ENCODE data around the gene CACNB3. TPM values are rescaled to one million over a fixed set of nuclear protein-coding genes. Genes with fewer than 3 reads are reported as not detected.

Gene CACNB3
- total and polyA plus RNA-seq, 4 donors, result 8.3 to 33.1 (median 11.1) TPM

- DNase-seq (peak in 1 of 3 donors; percentile 4), ATAC-seq (ENCODE audit: insufficient read depth, low FRiP score) (no peak)
- Histone ChIP-seq H3K4me3 (no peak overlapping the region), H3K4me1 (ENCODE audit: control insufficient read depth in 5 of 5, insufficient read depth in 5 of 5, low read length in 5 of 5) (peaks cover 10 to 21% (median 14%) of the 10 kb centered on the region in 5 donors), H3K27me3 (ENCODE audit: control insufficient read depth in 3 of 3, insufficient read depth in 3 of 3, low read length in 2 of 3) (no peaks in the 10 kb centered on the region), H3K36me3 (ENCODE audit: control insufficient read depth in 4 of 4, insufficient read depth in 4 of 4, low read length in 4 of 4) (peaks cover 0 to 3% (median 0%) of the 10 kb centered on the region in 4 donors), H3K9ac (ENCODE audit: insufficient read depth in 1 of 2, low read length in 2 of 2) (peak overlapping the region in 1 of 2 donors; percentile 28), H3K9me3 (ENCODE audit: control insufficient read depth in 4 of 4, insufficient read depth in 3 of 4, low read length in 3 of 4) (no peaks in the 10 kb centered on the region), H3K27ac (ENCODE audit: low read depth in 1 of 2, low read length in 1 of 2) (no peak overlapping the region)
- TF ChIP-seq, protein P1, sequence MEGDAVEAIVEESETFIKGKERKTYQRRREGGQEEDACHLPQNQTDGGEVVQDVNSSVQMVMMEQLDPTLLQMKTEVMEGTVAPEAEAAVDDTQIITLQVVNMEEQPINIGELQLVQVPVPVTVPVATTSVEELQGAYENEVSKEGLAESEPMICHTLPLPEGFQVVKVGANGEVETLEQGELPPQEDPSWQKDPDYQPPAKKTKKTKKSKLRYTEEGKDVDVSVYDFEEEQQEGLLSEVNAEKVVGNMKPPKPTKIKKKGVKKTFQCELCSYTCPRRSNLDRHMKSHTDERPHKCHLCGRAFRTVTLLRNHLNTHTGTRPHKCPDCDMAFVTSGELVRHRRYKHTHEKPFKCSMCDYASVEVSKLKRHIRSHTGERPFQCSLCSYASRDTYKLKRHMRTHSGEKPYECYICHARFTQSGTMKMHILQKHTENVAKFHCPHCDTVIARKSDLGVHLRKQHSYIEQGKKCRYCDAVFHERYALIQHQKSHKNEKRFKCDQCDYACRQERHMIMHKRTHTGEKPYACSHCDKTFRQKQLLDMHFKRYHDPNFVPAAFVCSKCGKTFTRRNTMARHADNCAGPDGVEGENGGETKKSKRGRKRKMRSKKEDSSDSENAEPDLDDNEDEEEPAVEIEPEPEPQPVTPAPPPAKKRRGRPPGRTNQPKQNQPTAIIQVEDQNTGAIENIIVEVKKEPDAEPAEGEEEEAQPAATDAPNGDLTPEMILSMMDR (IDR thresholded peaks at IDR 0.05; ENCODE audit: control extremely low read depth, extremely low read depth), result no peak
- WGBS, 2 donors, result 16 to 17% methylated on average over 4 of the region's 4 CpGs
Observed at GRCh38 chr12:48789858-48790326, 28.4 kb upstream of the CACNB3 start.

DNA sequence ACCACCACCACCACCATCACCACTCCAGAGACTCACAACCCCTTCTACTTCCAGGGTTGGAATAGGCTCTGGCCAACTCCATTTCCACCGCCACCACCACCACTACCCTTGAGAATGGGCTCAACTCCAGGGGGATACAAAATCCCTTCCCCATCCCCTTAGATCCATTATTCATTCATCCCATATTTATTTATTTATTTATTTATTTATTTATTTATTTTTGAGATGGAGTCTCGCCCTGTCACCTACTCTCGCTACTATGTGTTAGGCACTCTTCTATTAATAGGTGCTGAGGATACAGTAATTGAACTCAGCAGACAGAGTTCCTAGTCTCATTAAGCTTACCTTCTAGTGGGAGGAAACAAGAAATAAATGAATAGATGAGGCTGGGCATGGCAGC lies 24.6 kb upstream of the CACNB3 start:
- ATAC-seq (ENCODE audit: insufficient read depth, low FRiP score) (no peak), DNase-seq (no peak)
- Histone ChIP-seq H3K4me1 (ENCODE audit: control insufficient read depth in 5 of 5, insufficient read depth in 5 of 5, low read length in 5 of 5) (peaks cover 3 to 6% (median 4%) of the 10 kb centered on the region in 5 donors), H3K27me3 (ENCODE audit: control insufficient read depth in 3 of 3, insufficient read depth in 3 of 3, low read length in 2 of 3) (no peaks in the 10 kb centered on the region), H3K36me3 (ENCODE audit: control insufficient read depth in 4 of 4, insufficient read depth in 4 of 4, low read length in 4 of 4) (no peaks in the 10 kb centered on the region), H3K9me3 (ENCODE audit: control insufficient read depth in 4 of 4, insufficient read depth in 3 of 4, low read length in 3 of 4) (no peaks in the 10 kb centered on the region), H3K4me3 (no peak overlapping the region), H3K9ac (ENCODE audit: insufficient read depth in 1 of 2, low read length in 2 of 2) (no peak overlapping the region), H3K27ac (ENCODE audit: low read depth in 1 of 2, low read length in 1 of 2) (no peak overlapping the region)
- 98 to 100% methylated on average over 3 of the region's 3 CpGs for WGBS, 2 donors
- TF ChIP-seq, protein P1 (IDR thresholded peaks at IDR 0.05; ENCODE audit: control extremely low read depth, extremely low read depth), result no peak

GRCh38 chr12:48794870-48795269 lies 23.4 kb upstream of the CACNB3 start:
- WGBS, 2 donors, result 79 to 94% methylated on average over 3 of the region's 3 CpGs
- no peaks in the 10 kb centered on the region for H3K27me3 ChIP-seq (ENCODE audit: control insufficient read depth in 3 of 3, insufficient read depth in 3 of 3, low read length in 2 of 3)
- H3K36me3 ChIP-seq (ENCODE audit: control insufficient read depth in 4 of 4, insufficient read depth in 4 of 4, low read length in 4 of 4), result no peaks in the 10 kb centered on the region
- H3K4me3 ChIP-seq, result no peak overlapping the region
- DNase-seq (no peak), ATAC-seq (ENCODE audit: insufficient read depth, low FRiP score) (no peak)
- no peaks in the 10 kb centered on the region for H3K9me3 ChIP-seq (ENCODE audit: control insufficient read depth in 4 of 4, insufficient read depth in 3 of 4, low read length in 3 of 4)
- no peak overlapping the region for H3K9ac ChIP-seq (ENCODE audit: insufficient read depth in 1 of 2, low read length in 2 of 2)
- H3K27ac ChIP-seq (ENCODE audit: low read depth in 1 of 2, low read length in 1 of 2), result no peak overlapping the region
- TF ChIP-seq, protein P1 (IDR thresholded peaks at IDR 0.05; ENCODE audit: control extremely low read depth, extremely low read depth), result no peak
- peaks cover under 1 to 5% (median 3%) of the 10 kb centered on the region in 5 donors for H3K4me1 ChIP-seq (ENCODE audit: control insufficient read depth in 5 of 5, insufficient read depth in 5 of 5, low read length in 5 of 5)

Data from lung (tissue), 12 donors.